Right lobe of liver (tissue), 6 donors: ENCODE data around the gene KCNQ5. TPM values are rescaled to one million over a fixed set of nuclear protein-coding genes. Genes with fewer than 3 reads are reported as not detected.

Experiments
- ATAC-seq, 4 donors: fragments of 200-7000 bp; cut with Tn5 transposase; one replicate each; pipeline ENCODE4 v1.9.1; 2020; ENCODE audit warnings: mild to moderate bottlenecking in 4 of 4, moderate library complexity in 4 of 4
- DNase-seq, 3 donors: peaks; one replicate each; pipeline ENCODE4 v3.0.0-alpha.2; 2020
- H3K27ac ChIP-seq, 3 donors: fragments of 200-600 bp; one replicate each; pipeline ENCODE4 v1.8.0; 2022
- H3K27me3 ChIP-seq, 2 donors: fragments of 200-600 bp; one replicate each; pipeline ENCODE4 v1.8.0; 2022
- H3K36me3 ChIP-seq, 4 donors: fragments of 200-600 bp; sonication (generic) in 1 of 4; one replicate each; pipeline versions ENCODE4 v1.5.1 to v1.8.0; 2017 to 2022; ENCODE audit warnings: control low read depth in 1 of 4
- H3K4me1 ChIP-seq, 4 donors: fragments of 200-600 bp; sonication (generic) in 1 of 4; one replicate each; pipeline versions ENCODE4 v1.5.1 to v1.8.0; 2017 to 2022; ENCODE audit warnings: control low read depth in 1 of 4
- H3K4me3 ChIP-seq, 3 donors: fragments of 200-600 bp; one replicate each; pipeline ENCODE4 v1.8.0; 2022
- H3K9me3 ChIP-seq, 4 donors: fragments of 200-600 bp; sonication (generic) in 1 of 4; one replicate each; pipeline versions ENCODE4 v1.5.1 to v1.8.0; 2017 to 2022; ENCODE audit warnings: control low read depth in 1 of 4
- POLR2A ChIP-seq: fragments of 450-650 bp; IDR thresholded peaks from one replicate; pipeline ENCODE4 v1.6.1; 2017; ENCODE audit warnings: antibody characterized with exemption, mild to moderate bottlenecking
- WGBS: methylation state at CpG from one replicate; pipeline ENCODE4 v1.1.6; 2018; ENCODE audit warnings: low coverage, low lambda C conversion rate; ENCODE audit not compliant: insufficient coverage; ENCODE audit errors: missing lambda C conversion rate; 5-methylcytosine and 5-hydroxymethylcytosine counted together
- intact Hi-C, 2 donors: fragments of 100-400 bp; cut with DNase I; formaldehyde crosslinking; loops; one replicate each; pipeline versions ENCODE4 v1.11.2 to v1.14.1; 2022
- total RNA-seq, 6 experiments: library from RNA; depleted of rRNA in 2 of 6; stranded (reverse); fragments of >200 nt in 2 of 6; fragmentation: NEBNext Ultra II Directional in 3 of 6; extraction: Animal tissue kit (Norgen Biotek cat#: 25700) in 3 of 6; gene quantifications; one replicate each; pipeline versions ENCODE4 v1.1.0 to v1.2.4, GENCODE V29; 2016 to 2023
- TF ChIP-seq, protein P1 (sequence below), 4 donors: fragments of 200-600 bp in 3 of 4; fragments of 450-650 bp in 1 of 4; IDR thresholded peaks; one replicate each; pipeline versions ENCODE4 v1.5.1 to v1.8.0; 2016 to 2022; ENCODE audit warnings: antibody characterized with exemption in 4 of 4, mild to moderate bottlenecking in 2 of 4
- donor health status: DM: no; HTN: yes; CAD: no.
- donor health status: DM: no; HTN: no; CAD: no.
- donor health status: DM: no; HTN: no; CAD: no.
- donor health status: DM: no; HTN: yes; CAD: no.
- donor health status: DM: no; HTN: yes; CAD: no.

Gene KCNQ5
- total RNA-seq, 6 experiments from 2014 or later = 0.04 to 0.11 TPM; not detected in 4

DNA sequence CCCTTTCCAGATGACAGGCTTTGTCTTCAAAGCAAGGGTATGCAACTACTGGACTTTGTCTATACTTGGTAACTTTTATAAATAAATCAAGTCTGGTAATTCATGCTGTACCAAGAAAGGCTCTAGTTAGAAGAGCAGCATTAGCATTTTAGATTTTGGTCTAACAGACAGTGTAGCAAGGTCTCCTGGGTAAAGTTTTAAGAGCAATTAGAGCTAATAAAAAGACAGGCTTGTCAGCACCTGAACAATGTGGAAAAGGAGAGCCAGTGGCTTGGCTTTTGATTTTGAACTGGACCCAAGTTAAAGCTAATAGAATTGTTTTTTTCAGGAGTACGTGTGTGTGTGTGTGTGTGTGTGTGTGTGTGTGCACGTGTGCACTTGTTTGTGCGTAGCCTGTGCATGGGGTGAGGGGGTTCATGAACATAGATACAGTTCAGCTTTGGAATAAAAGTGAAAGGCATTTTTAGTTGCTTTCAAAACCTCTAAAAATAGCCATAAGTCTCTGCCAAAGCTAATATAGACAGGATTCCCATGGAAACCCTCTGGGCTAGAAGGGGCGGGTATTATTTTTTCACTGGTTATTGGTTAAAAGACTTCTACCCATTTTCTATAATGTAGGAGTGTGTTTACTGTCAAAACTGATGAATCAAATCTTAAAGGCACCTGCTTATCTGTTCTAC, 138.4 kb downstream of the KCNQ5 start:
- peak in 1 of 3 donors; percentile 43 for DNase-seq
- peak overlapping the region in 1 of 3 donors; percentile 1 for H3K4me3 ChIP-seq
- WGBS = 12% methylated on average over 4 of the region's 4 CpGs
- TF ChIP-seq POLR2A = no peak
- TF ChIP-seq, protein P1, sequence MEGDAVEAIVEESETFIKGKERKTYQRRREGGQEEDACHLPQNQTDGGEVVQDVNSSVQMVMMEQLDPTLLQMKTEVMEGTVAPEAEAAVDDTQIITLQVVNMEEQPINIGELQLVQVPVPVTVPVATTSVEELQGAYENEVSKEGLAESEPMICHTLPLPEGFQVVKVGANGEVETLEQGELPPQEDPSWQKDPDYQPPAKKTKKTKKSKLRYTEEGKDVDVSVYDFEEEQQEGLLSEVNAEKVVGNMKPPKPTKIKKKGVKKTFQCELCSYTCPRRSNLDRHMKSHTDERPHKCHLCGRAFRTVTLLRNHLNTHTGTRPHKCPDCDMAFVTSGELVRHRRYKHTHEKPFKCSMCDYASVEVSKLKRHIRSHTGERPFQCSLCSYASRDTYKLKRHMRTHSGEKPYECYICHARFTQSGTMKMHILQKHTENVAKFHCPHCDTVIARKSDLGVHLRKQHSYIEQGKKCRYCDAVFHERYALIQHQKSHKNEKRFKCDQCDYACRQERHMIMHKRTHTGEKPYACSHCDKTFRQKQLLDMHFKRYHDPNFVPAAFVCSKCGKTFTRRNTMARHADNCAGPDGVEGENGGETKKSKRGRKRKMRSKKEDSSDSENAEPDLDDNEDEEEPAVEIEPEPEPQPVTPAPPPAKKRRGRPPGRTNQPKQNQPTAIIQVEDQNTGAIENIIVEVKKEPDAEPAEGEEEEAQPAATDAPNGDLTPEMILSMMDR (IDR thresholded peaks at IDR 0.05) = no peak
- no peaks in the 10 kb centered on the region for H3K36me3 ChIP-seq
- intact Hi-C loops = no loop called here
- H3K9me3 ChIP-seq = no peaks in the 10 kb centered on the region
- no peaks in the 10 kb centered on the region for H3K27me3 ChIP-seq
- peak overlapping the region in 1 of 3 donors; percentile 0 for H3K27ac ChIP-seq
- H3K4me1 ChIP-seq = peaks cover 0 to 4% (median 0%) of the 10 kb centered on the region in 4 donors
- ATAC-seq = peak; percentile 90 to 94 (median 92)

DNA sequence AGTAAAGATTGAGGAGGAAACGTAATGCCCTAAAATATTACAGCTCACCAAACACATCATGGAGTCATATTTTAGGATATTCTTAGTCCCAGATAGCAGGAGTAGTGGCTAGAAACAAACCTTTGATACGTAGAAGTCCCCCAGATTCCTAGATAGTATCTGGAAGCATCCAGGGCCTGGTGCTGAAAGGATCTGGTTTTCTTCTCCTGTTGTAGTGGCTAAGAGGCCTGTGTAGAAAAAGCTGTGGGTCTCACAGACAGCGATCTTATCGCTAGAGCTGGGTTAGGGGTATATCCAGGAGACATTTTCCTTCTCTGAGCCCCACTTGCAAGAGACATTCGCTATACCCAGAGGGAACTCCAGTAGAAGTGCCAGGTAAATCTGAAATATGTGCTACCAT, 139.9 kb downstream of the KCNQ5 start:
- H3K4me1 ChIP-seq = peaks cover 0 to 4% (median 0%) of the 10 kb centered on the region in 4 donors
- no peak overlapping the region for H3K4me3 ChIP-seq
- ATAC-seq (no peak), DNase-seq (no peak)
- WGBS = 60% methylated on average over 5 of the region's 5 CpGs
- no peak for TF ChIP-seq POLR2A
- TF ChIP-seq, protein P1 (IDR thresholded peaks at IDR 0.05) = no peak
- no peaks in the 10 kb centered on the region for H3K27me3 ChIP-seq
- intact Hi-C loops = no loop called here
- H3K27ac ChIP-seq = no peak overlapping the region
- H3K9me3 ChIP-seq = no peaks in the 10 kb centered on the region
- H3K36me3 ChIP-seq = no peaks in the 10 kb centered on the region

DNA sequence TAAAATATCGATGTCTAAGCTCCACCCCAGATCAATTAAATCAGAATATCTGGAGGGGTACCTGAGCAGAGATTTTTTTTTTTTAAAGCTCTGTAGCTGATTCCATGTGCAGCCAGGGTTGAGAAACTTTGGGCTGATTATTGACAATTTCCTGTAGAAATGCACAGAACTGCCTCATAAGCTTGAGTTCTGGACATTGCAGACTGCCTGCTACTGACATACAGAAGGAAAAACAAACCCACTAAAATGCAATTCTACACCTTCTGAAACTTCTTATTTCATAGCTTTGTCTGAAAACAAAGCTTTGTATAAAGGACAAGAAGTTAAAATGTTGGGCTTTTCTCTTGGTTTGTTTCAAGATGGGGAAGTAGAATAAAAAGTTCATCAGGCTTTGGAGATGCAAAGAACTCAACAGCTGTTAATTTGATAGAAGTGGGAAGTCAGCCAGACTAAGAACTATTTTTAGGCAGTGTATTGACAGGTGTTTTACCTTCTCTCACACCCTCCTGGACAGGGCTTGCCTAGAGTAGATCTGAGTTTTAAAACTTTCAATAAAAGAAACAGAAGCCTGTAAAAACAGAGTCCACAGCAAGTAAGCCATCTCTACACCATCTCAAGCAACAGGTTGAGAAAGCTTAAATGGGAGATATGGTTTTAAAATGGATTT, 147.7 kb downstream of the KCNQ5 start:
- H3K27ac ChIP-seq = no peak overlapping the region
- no peaks in the 10 kb centered on the region for H3K36me3 ChIP-seq
- ATAC-seq (no peak), DNase-seq (no peak)
- TF ChIP-seq POLR2A = no peak
- TF ChIP-seq, protein P1 (IDR thresholded peaks at IDR 0.05) = no peak
- 40% methylated on average over 1 of the region's 1 CpG for WGBS
- no peak overlapping the region for H3K4me3 ChIP-seq
- no peaks in the 10 kb centered on the region for H3K4me1 ChIP-seq
- H3K9me3 ChIP-seq = no peaks in the 10 kb centered on the region
- intact Hi-C loops = no loop called here
- no peaks in the 10 kb centered on the region for H3K27me3 ChIP-seq

DNA sequence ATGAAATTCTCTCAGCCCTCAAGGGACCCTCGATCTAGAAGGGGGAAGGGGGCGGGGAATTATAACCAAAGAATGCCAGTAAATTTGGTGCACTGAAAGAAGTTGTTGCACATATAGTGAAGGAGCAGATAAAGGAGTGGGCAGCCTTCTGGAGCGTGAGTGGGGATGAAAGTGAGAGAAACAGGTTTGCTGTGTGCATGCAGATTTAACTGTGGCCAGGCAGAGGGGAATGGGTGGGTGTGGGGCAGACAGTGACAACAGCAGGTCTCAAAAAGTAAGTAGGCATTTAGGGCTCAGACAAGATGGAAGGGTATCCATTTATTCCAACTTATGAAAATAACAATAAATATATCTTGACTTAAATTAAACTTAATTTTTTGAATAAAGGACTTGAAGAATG, 149.1 kb downstream of the KCNQ5 start:
- 53% methylated on average over 3 of the region's 3 CpGs for WGBS
- Histone ChIP-seq H3K27ac (no peak overlapping the region), H3K9me3 (no peaks in the 10 kb centered on the region), H3K4me1 (no peaks in the 10 kb centered on the region), H3K27me3 (no peaks in the 10 kb centered on the region), H3K36me3 (no peaks in the 10 kb centered on the region), H3K4me3 (no peak overlapping the region)
- ATAC-seq = no peak
- intact Hi-C loops = no loop called here
- no peak for DNase-seq
- TF ChIP-seq POLR2A = no peak
- TF ChIP-seq, protein P1 (IDR thresholded peaks at IDR 0.05) = no peak
